RWPE1 (cell line): ENCODE measurements around the gene RFX5.
A peak's percentile ranks its signal among the peaks of the same experiment; 100 is the strongest.

Source experiments
- CTCF ChIA-PET: fragments of 350-600 bp; sonication (Branson Sonifier 250); formaldehyde crosslinking; extraction: SDS; loops from one replicate; lab custom pipeline; 2021; lab: Yijun Ruan, JAX
- POLR2A ChIA-PET: fragments of 400-600 bp; formaldehyde crosslinking; extraction: SDS; loops from one replicate; lab custom pipeline; 2020; ENCODE audit warnings: antibody characterized with exemption; ENCODE audit not compliant: low non-redundant PET; lab: Yijun Ruan, JAX
- DNase-seq: peaks from one replicate; pipeline ENCODE4 v3.0.0; 2012; ENCODE audit warnings: low spot score
- H3K27ac ChIP-seq: fragments of 450-650 bp; 2 replicates; pipeline ENCODE4 v1.5.1; 2017
- TF ChIP-seq, protein P1 (sequence below): fragments of 450-650 bp; conservative IDR thresholded peaks from 2 replicates; pipeline ENCODE4 v1.5.1; 2017; ENCODE audit warnings: low read depth, mild to moderate bottlenecking

RFX5 gene

DNA sequence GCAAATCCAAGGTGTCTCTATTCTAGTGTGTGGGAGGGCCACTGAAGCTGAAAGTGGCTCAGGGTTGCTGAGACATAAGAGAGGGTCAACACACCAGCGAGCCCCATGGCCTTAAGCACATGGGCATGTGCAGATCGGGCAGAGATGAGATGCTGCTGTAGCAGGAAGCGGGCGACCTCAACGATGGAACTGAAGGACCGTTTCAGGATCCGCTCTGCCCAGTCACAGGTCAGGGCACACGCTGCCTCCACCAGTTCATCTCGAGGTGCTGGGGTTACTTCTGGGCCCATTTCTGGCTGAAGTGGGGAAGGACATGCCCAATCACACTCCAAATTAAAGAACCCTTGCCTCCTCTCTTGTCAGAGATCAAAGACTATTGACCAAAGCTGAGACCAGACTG lies 3.5 kb downstream of the RFX5 start:
- CTCF ChIA-PET: interaction anchor here (0.6 kb wide), 1 partner anchor 35 kb away, joined by 3 read pairs; no protein-coding TSS in a partner anchor
- POLR2A ChIA-PET: no interaction called here
- DNase-seq: no peak
- H3K27ac ChIP-seq: peak overlapping the region; percentile 49
- TF ChIP-seq, protein P1, sequence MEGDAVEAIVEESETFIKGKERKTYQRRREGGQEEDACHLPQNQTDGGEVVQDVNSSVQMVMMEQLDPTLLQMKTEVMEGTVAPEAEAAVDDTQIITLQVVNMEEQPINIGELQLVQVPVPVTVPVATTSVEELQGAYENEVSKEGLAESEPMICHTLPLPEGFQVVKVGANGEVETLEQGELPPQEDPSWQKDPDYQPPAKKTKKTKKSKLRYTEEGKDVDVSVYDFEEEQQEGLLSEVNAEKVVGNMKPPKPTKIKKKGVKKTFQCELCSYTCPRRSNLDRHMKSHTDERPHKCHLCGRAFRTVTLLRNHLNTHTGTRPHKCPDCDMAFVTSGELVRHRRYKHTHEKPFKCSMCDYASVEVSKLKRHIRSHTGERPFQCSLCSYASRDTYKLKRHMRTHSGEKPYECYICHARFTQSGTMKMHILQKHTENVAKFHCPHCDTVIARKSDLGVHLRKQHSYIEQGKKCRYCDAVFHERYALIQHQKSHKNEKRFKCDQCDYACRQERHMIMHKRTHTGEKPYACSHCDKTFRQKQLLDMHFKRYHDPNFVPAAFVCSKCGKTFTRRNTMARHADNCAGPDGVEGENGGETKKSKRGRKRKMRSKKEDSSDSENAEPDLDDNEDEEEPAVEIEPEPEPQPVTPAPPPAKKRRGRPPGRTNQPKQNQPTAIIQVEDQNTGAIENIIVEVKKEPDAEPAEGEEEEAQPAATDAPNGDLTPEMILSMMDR: no peak

DNA sequence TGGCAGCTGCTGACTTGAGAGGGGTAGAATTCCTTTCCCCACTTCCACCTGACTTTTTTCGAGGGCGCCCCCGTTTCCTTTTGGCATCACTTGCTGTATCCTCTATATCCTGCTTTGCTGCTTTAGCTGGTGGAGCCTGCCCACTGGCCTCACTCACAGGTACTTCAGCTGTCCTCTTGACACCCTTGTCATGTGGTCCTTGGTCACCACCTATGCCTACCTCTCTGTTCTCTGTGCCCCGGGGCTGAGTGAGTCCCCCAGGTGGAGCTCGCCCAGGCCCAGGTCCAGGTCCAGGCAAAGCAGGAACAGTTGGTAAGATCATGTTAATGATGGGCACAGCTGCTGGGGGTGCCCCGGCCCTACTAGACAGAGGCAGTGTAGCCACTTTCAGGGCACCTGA lies 4.5 kb downstream of the RFX5 start:
- no peak for DNase-seq
- TF ChIP-seq, protein P1: no peak
- H3K27ac ChIP-seq: peak overlapping the region; percentile 49
- POLR2A ChIA-PET: no interaction called here
- CTCF ChIA-PET: interaction anchor here (0.7 kb wide), 1 partner anchor 43 kb away, joined by 4 read pairs; no protein-coding TSS in a partner anchor

DNA sequence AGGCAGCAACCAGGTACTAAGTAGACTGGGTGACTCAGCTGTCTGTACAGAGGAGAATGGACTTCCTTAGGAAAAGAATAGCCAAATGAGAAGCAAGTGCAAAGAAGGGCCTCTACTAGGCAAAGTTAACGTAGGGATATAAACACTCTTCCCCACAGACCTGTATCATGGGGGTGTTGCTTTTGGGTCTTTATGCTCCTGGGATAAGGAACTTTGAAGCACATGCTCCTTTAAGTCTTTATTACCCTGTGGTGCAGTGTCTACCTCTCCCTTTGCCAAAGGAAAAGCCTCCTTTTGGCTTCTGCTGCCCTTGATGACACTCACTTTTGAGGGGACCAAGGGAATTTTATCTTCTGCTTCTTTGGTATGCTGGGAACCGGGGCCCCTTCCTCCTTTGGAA lies 5.0 kb downstream of the RFX5 start:
- H3K27ac ChIP-seq: peak overlapping the region; percentile 49
- TF ChIP-seq, protein P1: no peak
- CTCF ChIA-PET: interaction anchor here (0.7 kb wide), 1 partner anchor 42 kb away, joined by 4 read pairs; no protein-coding TSS in a partner anchor
- POLR2A ChIA-PET: no interaction called here
- no peak for DNase-seq

GRCh38 chr1:151340870-151341754 lies 5.9 kb downstream of the RFX5 start:
- TF ChIP-seq, protein P1: peak; percentile 71
- DNase-seq: peak; percentile 60
- ChIA-PET CTCF (interaction anchor here (0.5 to 2.1 kb wide), 30 partner anchors 8 to 433 kb away, joined by 3 to 38 read pairs (median 4); partner anchors contain the start of gene ZNF687), POLR2A (interaction anchor here (0.5 kb wide), 1 partner anchor 9 kb away, joined by 4 read pairs; no protein-coding TSS in a partner anchor)
- H3K27ac ChIP-seq: no peak overlapping the region

DNA sequence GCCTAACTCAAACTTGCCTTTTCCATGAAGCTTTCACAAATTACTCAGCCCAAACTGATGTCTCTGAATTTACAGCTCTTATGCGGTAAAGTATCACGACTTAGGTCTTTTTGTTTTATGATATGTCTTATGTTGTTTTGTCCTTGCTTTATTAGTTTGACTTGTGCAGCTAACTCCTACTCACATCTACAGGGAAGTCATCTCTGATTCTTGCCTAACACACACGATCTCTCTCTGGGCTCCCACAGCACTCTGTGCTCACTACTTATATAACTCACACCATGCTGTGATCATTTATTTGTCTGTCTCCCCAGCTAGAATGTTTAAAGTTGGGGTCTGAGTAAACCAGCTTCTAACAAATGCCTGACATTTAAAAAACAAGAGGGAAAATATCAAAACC lies 10.5 kb downstream of the RFX5 start:
- POLR2A ChIA-PET: no interaction called here
- CTCF ChIA-PET: interaction anchor here (0.7 kb wide), 1 partner anchor 42 kb away, joined by 4 read pairs; no protein-coding TSS in a partner anchor
- TF ChIP-seq, protein P1: no peak
- H3K27ac ChIP-seq: no peak overlapping the region
- DNase-seq: no peak

GRCh38 chr1:151334822-151335221 lies 12.2 kb downstream of the RFX5 start:
- TF ChIP-seq, protein P1: no peak
- no peak overlapping the region for H3K27ac ChIP-seq
- ChIA-PET CTCF (no interaction called here), POLR2A (no interaction called here)
- DNase-seq: no peak
